B cell (primary cell): ENCODE measurements around the gene OXSM. TPM values are rescaled to one million over a fixed set of nuclear protein-coding genes. Genes with fewer than 3 reads are reported as not detected.

Source experiments
- ATAC-seq: fragments of 200-7000 bp; cut with Tn5 transposase; one replicate; pipeline ENCODE4 v1.10.0; 2021; ENCODE audit warnings: low read depth, mild to moderate bottlenecking, moderate number of reproducible peaks, moderate library complexity
- CTCF ChIA-PET: fragments of 350-600 bp; sonication (Branson Sonifier 250); formaldehyde crosslinking; loops from one replicate; lab custom pipeline; 2021; ENCODE audit warnings: antibody characterized with exemption, inconsistent platforms; lab: Charles Lee
- POLR2A ChIA-PET: fragments of 350-600 bp; sonication (Branson Sonifier 250); formaldehyde crosslinking; loops from one replicate; lab custom pipeline; 2021; ENCODE audit warnings: antibody characterized with exemption; lab: Charles Lee
- DNase-seq: peaks from one replicate; pipeline ENCODE4 v3.0.0; 2013
- H2AFZ ChIP-seq: 2 replicates; pipeline ENCODE4 v1.6.1; 2012; ENCODE audit warnings: mild to moderate bottlenecking, low read depth, low read length; ENCODE audit not compliant: insufficient read depth, poor library complexity, severe bottlenecking
- H3K27ac ChIP-seq, 2 donors: 1 replicate in 1 of 2; 2 replicates in 1 of 2; pipeline ENCODE4 v1.5.1; 2012 to 2013; ENCODE audit warnings: low read length in 2 of 2, mild to moderate bottlenecking in 2 of 2, moderate library complexity in 1 of 2
- H3K27me3 ChIP-seq, 4 experiments: fragments of 200-600 bp in 1 of 4; sonication (generic) in 1 of 4; replicated peaks in 1 of 4; 1 replicate in 2 of 4; 2 replicates in 2 of 4; pipeline versions ENCODE4 v1.6.1 to v1.7.0; 2013 to 2016; ENCODE audit warnings: low read length in 3 of 4, mild to moderate bottlenecking in 2 of 4, mixed read lengths in 1 of 4, moderate library complexity in 1 of 4; ENCODE audit not compliant: insufficient read depth in 4 of 4, control insufficient read depth in 3 of 4; ENCODE audit errors: control extremely low read depth in 1 of 4
- H3K36me3 ChIP-seq, 2 experiments: replicated peaks in 1 of 2; 1 replicate in 1 of 2; 2 replicates in 1 of 2; pipeline versions ENCODE4 v1.6.1 to v1.7.1; 2013; ENCODE audit warnings: low read length in 1 of 2; ENCODE audit not compliant: insufficient read depth in 2 of 2, control insufficient read depth in 1 of 2; ENCODE audit errors: control extremely low read depth in 1 of 2, extremely low read depth in 1 of 2
- H3K4me1 ChIP-seq, 2 donors: fragments of 200-600 bp in 1 of 2; sonication (generic) in 1 of 2; 1 replicate in 1 of 2; 2 replicates in 1 of 2; pipeline versions ENCODE4 v1.5.1 to v1.6.1; 2013 to 2017; ENCODE audit warnings: low read length in 2 of 2; ENCODE audit not compliant: control insufficient read depth in 2 of 2, insufficient read depth in 2 of 2
- H3K4me2 ChIP-seq: replicated peaks from 2 replicates; pipeline ENCODE3; 2012; ENCODE audit warnings: mild to moderate bottlenecking, low read depth, low read length; ENCODE audit not compliant: poor library complexity, severe bottlenecking
- H3K4me3 ChIP-seq, 5 experiments: fragments of 200-600 bp in 1 of 5; sonication (generic) in 1 of 5; 1 replicate in 3 of 5; 2 replicates in 2 of 5; pipeline versions ENCODE4 v1.5.1 to v1.7.0; 2011 to 2016; ENCODE audit warnings: low read length in 4 of 5, mild to moderate bottlenecking in 4 of 5, low read depth in 2 of 5, control low read depth in 1 of 5, moderate library complexity in 1 of 5; ENCODE audit not compliant: insufficient read depth in 1 of 5; ENCODE audit errors: control extremely low read depth in 1 of 5, extremely low read depth in 1 of 5
- H3K79me2 ChIP-seq: fragments of 200-600 bp; sonication (generic); one replicate; pipeline ENCODE4 v1.6.0; 2016; ENCODE audit warnings: low read length; ENCODE audit not compliant: control insufficient read depth, insufficient read depth
- H3K9ac ChIP-seq: fragments of 200-600 bp; sonication (generic); 2 replicates; pipeline ENCODE4 v1.6.1; 2017; ENCODE audit warnings: mild to moderate bottlenecking, low read length, moderate library complexity
- H3K9me3 ChIP-seq, 3 donors: one replicate each; pipeline versions ENCODE4 v1.6.1 to v1.7.1; 2013; ENCODE audit warnings: low read length in 2 of 3; ENCODE audit not compliant: control insufficient read depth in 2 of 3, insufficient read depth in 1 of 3; ENCODE audit errors: control extremely low read depth in 1 of 3
- H4K20me1 ChIP-seq: 2 replicates; pipeline ENCODE4 v1.6.0; 2012; ENCODE audit warnings: mild to moderate bottlenecking, low read length; ENCODE audit not compliant: insufficient read depth, control insufficient read depth, poor library complexity, severe bottlenecking
- H3K27ac Mint-ChIP-seq: one replicate; pipeline ENCODE4 v1.8.0; 2021; ENCODE audit warnings: mixed read lengths
- H3K27me3 Mint-ChIP-seq: one replicate; pipeline ENCODE4 v1.8.0; 2021; ENCODE audit warnings: mixed read lengths
- H3K4me1 Mint-ChIP-seq: one replicate; pipeline ENCODE4 v1.8.0; 2021; ENCODE audit warnings: mixed read lengths
- H3K4me3 Mint-ChIP-seq: one replicate; pipeline ENCODE4 v1.8.0; 2021; ENCODE audit warnings: mixed read lengths
- H3K9me3 Mint-ChIP-seq: one replicate; pipeline ENCODE4 v1.8.0; 2022; ENCODE audit warnings: mixed read lengths; ENCODE audit not compliant: insufficient read depth
- EZH2 ChIP-seq: IDR thresholded peaks from 2 replicates; pipeline ENCODE4 v1.6.1; 2012; ENCODE audit warnings: borderline replicate concordance, low read depth, mild to moderate bottlenecking, moderate library complexity, low read length; ENCODE audit not compliant: insufficient read depth, poor library complexity, severe bottlenecking
- WGBS: methylation state at CpG from one replicate; pipeline ENCODE4 v1.1.5; 2013; ENCODE audit warnings: missing lambda C conversion rate; ENCODE audit not compliant: insufficient coverage; 5-methylcytosine and 5-hydroxymethylcytosine counted together
- intact Hi-C: fragments of 100-400 bp; cut with micrococcal nuclease; formaldehyde crosslinking; loops from one replicate; pipeline ENCODE4 v1.10.0; 2022
- polyA plus RNA-seq: library from polyadenylated mRNA; depleted of rRNA; stranded (reverse); fragments of >200 nt; gene quantifications from 2 replicates; pipeline ENCODE4 v1.2.3, GENCODE V29; 2012
- total RNA-seq, 2 donors: library from RNA; stranded (reverse); fragments of 120-200 nt in 1 of 2; gene quantifications; 1 replicate in 1 of 2; 2 replicates in 1 of 2; pipeline versions ENCODE4 v1.2.3 to v1.2.4, GENCODE V29; 2013 to 2022
- TF ChIP-seq, protein P1 (sequence below): fragments of 200-600 bp; IDR thresholded peaks from one replicate; pipeline ENCODE4 v1.8.0; 2022; ENCODE audit warnings: antibody characterized with exemption, mild to moderate bottlenecking

Gene OXSM
- total and polyA plus RNA-seq, 2 donors (not counting 1 experiment from before 2014, with no cell fraction given) = 13.7 to 18.7 TPM

DNA sequence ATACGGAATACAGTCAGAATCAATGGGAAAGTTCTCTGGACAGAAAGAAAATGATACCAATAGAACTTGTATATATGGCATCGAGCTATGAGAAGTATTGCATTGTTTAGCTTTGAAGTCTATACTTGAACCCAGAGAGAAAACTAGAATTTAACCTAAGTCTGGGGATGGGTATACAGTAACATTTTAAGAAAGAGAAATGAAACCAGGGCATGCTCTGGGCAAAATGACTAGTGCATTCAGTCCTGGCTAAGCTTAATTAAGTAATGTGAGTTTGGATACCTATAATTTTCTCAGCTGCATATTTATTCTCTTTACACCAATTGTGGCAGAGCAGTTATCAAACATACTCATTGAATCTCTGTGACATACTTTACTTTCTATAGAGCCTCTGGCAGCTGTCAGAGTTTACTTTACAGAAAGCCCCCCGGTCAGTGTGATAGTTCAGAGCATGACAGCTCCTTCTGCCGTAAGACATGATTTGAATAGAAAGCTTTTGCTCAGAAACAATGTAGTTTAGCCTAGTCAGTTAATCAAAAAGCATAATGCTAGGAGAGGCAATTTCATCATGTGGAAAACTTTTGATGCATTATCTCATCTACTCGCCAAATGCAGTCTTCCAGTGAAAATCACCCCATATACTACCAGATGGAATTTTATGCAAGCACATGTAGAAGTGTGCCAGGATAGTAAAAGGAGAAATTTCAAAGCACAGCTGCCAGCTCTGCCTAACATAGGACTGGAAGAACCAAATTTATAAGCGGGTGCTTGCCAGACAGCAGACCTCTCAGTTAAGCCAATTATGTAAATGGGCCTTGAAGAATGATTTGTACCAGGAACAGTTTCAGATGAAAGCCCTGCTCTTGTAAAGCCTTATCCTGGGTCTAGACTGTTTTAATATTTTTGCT is 40.7 kb downstream of the OXSM start:
- Histone ChIP-seq H3K9ac (no peak overlapping the region), H3K27me3 (no peaks in the 10 kb centered on the region), H3K4me3 (no peak overlapping the region), H3K36me3 (no peaks in the 10 kb centered on the region), H2AFZ (no peak overlapping the region), H4K20me1 (no peaks in the 10 kb centered on the region), H3K27ac (no peak overlapping the region), H3K4me1 (no peaks in the 10 kb centered on the region), H3K9me3 (peaks cover 0 to 2% (median 0%) of the 10 kb centered on the region in 3 donors), H3K4me2 (no peak overlapping the region), H3K79me2 (no peaks in the 10 kb centered on the region)
- intact Hi-C loops = no loop called here
- Mint-ChIP-seq H3K27me3 (peaks cover 4% of the 10 kb centered on the region), H3K4me1 (peaks cover 6% of the 10 kb centered on the region), H3K9me3 (peaks cover 6% of the 10 kb centered on the region), H3K4me3 (no peak overlapping the region), H3K27ac (no peak overlapping the region)
- POLR2A ChIA-PET = no interaction called here
- WGBS = 100% methylated on average over 2 of the region's 6 CpGs
- CTCF ChIA-PET = interaction anchor here (1.4 to 2.2 kb wide), 2 partner anchors 26 to 182 kb away, joined by 4 to 14 read pairs; no protein-coding TSS in a partner anchor
- DNase-seq = no peak
- TF ChIP-seq EZH2 = no peak
- TF ChIP-seq, protein P1, sequence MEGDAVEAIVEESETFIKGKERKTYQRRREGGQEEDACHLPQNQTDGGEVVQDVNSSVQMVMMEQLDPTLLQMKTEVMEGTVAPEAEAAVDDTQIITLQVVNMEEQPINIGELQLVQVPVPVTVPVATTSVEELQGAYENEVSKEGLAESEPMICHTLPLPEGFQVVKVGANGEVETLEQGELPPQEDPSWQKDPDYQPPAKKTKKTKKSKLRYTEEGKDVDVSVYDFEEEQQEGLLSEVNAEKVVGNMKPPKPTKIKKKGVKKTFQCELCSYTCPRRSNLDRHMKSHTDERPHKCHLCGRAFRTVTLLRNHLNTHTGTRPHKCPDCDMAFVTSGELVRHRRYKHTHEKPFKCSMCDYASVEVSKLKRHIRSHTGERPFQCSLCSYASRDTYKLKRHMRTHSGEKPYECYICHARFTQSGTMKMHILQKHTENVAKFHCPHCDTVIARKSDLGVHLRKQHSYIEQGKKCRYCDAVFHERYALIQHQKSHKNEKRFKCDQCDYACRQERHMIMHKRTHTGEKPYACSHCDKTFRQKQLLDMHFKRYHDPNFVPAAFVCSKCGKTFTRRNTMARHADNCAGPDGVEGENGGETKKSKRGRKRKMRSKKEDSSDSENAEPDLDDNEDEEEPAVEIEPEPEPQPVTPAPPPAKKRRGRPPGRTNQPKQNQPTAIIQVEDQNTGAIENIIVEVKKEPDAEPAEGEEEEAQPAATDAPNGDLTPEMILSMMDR = no peak
- no peak for ATAC-seq

DNA sequence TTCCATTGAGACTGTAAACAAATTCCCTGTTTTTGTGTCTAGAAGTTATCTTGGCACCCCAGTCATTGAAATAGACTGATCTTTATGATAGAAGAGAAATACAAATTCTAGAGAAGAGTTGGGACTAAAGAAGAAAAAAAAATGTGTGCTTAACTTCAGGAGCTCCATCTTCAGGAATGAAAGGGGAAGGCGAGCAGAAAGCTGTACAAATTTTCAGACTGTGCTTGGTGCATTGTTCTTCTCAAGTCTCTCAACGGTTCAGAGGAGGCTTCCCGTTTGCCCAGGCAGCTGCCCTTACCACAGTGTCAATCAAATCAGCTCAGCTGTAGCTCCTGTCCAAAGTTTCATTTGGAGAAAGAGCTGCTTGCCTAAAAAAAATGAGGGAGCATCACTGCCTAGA is 41.7 kb downstream of the OXSM start:
- peak; percentile 12 for DNase-seq

More for the DNA sequence above, 41.7 kb downstream of the OXSM start:
- H3K4me3 Mint-ChIP-seq = no peak overlapping the region
- no peak for ATAC-seq
- H3K4me1 Mint-ChIP-seq = peaks cover 6% of the 10 kb centered on the region
- Histone ChIP-seq H3K27me3 (no peaks in the 10 kb centered on the region), H2AFZ (no peak overlapping the region), H3K9me3 (peaks cover 0 to 2% (median 0%) of the 10 kb centered on the region in 3 donors), H4K20me1 (no peaks in the 10 kb centered on the region), H3K79me2 (no peaks in the 10 kb centered on the region), H3K4me1 (no peaks in the 10 kb centered on the region), H3K4me3 (no peak overlapping the region), H3K36me3 (no peaks in the 10 kb centered on the region), H3K9ac (no peak overlapping the region), H3K27ac (no peak overlapping the region), H3K4me2 (no peak overlapping the region)
- H3K9me3 Mint-ChIP-seq = peaks cover 6% of the 10 kb centered on the region
- 0% methylated on average over 2 of the region's 3 CpGs for WGBS
- H3K27me3 Mint-ChIP-seq = peaks cover 7% of the 10 kb centered on the region
- intact Hi-C loops = no loop called here
- ChIA-PET POLR2A (no interaction called here), CTCF (interaction anchor here (1.4 to 2.2 kb wide), 2 partner anchors 25 to 183 kb away, joined by 4 to 14 read pairs; no protein-coding TSS in a partner anchor)
- H3K27ac Mint-ChIP-seq = no peak overlapping the region
- TF ChIP-seq, protein P1 = no peak
- TF ChIP-seq EZH2 = no peak
